OCI-LY3 (cell line): ENCODE measurements around the gene SYNE1.

Experiments
- EZH2phosphoT487 ChIP-seq: fragments of 200-600 bp; shearing (Covaris generic); IDR thresholded peaks from 2 replicates; pipeline ENCODE4 v1.6.1; 2018; ENCODE audit warnings: antibody characterized with exemption, mixed run types, low read depth
- TF ChIP-seq, protein P1 (sequence below): fragments of 200-600, 300-600 bp; sonication (generic); IDR thresholded peaks from 2 replicates; pipeline ENCODE4 v1.5.1; 2014; ENCODE audit warnings: antibody characterized with exemption, low read length, low read depth

GRCh38 chr6:152454003-152454402 lies 183.2 kb downstream of the SYNE1 start:
- TF ChIP-seq, protein P1, sequence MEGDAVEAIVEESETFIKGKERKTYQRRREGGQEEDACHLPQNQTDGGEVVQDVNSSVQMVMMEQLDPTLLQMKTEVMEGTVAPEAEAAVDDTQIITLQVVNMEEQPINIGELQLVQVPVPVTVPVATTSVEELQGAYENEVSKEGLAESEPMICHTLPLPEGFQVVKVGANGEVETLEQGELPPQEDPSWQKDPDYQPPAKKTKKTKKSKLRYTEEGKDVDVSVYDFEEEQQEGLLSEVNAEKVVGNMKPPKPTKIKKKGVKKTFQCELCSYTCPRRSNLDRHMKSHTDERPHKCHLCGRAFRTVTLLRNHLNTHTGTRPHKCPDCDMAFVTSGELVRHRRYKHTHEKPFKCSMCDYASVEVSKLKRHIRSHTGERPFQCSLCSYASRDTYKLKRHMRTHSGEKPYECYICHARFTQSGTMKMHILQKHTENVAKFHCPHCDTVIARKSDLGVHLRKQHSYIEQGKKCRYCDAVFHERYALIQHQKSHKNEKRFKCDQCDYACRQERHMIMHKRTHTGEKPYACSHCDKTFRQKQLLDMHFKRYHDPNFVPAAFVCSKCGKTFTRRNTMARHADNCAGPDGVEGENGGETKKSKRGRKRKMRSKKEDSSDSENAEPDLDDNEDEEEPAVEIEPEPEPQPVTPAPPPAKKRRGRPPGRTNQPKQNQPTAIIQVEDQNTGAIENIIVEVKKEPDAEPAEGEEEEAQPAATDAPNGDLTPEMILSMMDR, result no peak
- TF ChIP-seq EZH2phosphoT487, result no peak
